HUES48 (cell line): ENCODE results near the gene TEKT3.

ENCODE experiments used
- H3K27ac ChIP-seq: one replicate; pipeline ENCODE4 v1.7.0; 2013; ENCODE audit warnings: low read depth, low read length, inconsistent platforms
- H3K27me3 ChIP-seq: 2 replicates; pipeline ENCODE4 v1.6.1; 2013; ENCODE audit warnings: mild to moderate bottlenecking, low read length; ENCODE audit not compliant: control insufficient read depth, insufficient read depth
- H3K36me3 ChIP-seq: 2 replicates; pipeline ENCODE4 v1.6.1; 2013; ENCODE audit warnings: low read length; ENCODE audit not compliant: control insufficient read depth, insufficient read depth
- H3K4me1 ChIP-seq: 2 replicates; pipeline ENCODE4 v1.6.1; 2013; ENCODE audit warnings: mild to moderate bottlenecking, low read length; ENCODE audit not compliant: control insufficient read depth, insufficient read depth
- H3K4me3 ChIP-seq: 2 replicates; pipeline ENCODE4 v1.5.1; 2013; ENCODE audit warnings: mild to moderate bottlenecking, low read depth, low read length
- H3K9ac ChIP-seq: 2 replicates; pipeline ENCODE4 v1.6.1; 2013; ENCODE audit warnings: mild to moderate bottlenecking, low read depth, low read length, moderate library complexity
- H3K9me3 ChIP-seq: 2 replicates; pipeline ENCODE4 v1.6.1; 2013; ENCODE audit warnings: low read length; ENCODE audit not compliant: control insufficient read depth, insufficient read depth

TEKT3 gene

GRCh38 chr17:15323131-15323530 is 18.3 kb downstream of the TEKT3 start:
- Histone ChIP-seq H3K27me3 (no peaks in the 10 kb centered on the region), H3K27ac (no peak overlapping the region), H3K9me3 (no peaks in the 10 kb centered on the region), H3K36me3 (no peaks in the 10 kb centered on the region), H3K4me3 (no peak overlapping the region), H3K4me1 (no peaks in the 10 kb centered on the region), H3K9ac (no peak overlapping the region)

- no peaks in the 10 kb centered on the region for H3K27me3 ChIP-seq
- H3K9me3 ChIP-seq, result no peaks in the 10 kb centered on the region
- no peaks in the 10 kb centered on the region for H3K4me1 ChIP-seq
- no peak overlapping the region for H3K27ac ChIP-seq
- H3K36me3 ChIP-seq, result no peaks in the 10 kb centered on the region
- no peak overlapping the region for H3K4me3 ChIP-seq
- H3K9ac ChIP-seq, result no peak overlapping the region
These were observed 19.7 kb downstream of the TEKT3 start for GRCh38 chr17:15321556-15322251.

GRCh38 chr17:15319452-15320010 is 21.9 kb downstream of the TEKT3 start:
- H3K27ac ChIP-seq, result no peak overlapping the region
- H3K36me3 ChIP-seq, result no peaks in the 10 kb centered on the region
- no peaks in the 10 kb centered on the region for H3K27me3 ChIP-seq
- H3K4me1 ChIP-seq, result no peaks in the 10 kb centered on the region
- no peaks in the 10 kb centered on the region for H3K9me3 ChIP-seq
- no peak overlapping the region for H3K4me3 ChIP-seq
- no peak overlapping the region for H3K9ac ChIP-seq

- Histone ChIP-seq H3K27ac (no peak overlapping the region), H3K36me3 (no peaks in the 10 kb centered on the region), H3K4me1 (no peaks in the 10 kb centered on the region), H3K27me3 (no peaks in the 10 kb centered on the region), H3K9ac (no peak overlapping the region), H3K4me3 (no peak overlapping the region), H3K9me3 (no peaks in the 10 kb centered on the region)
These were observed 29.4 kb downstream of the TEKT3 start for GRCh38 chr17:15311996-15312395.

GRCh38 chr17:15309793-15310192 is 31.6 kb downstream of the TEKT3 start:
- H3K4me1 ChIP-seq, result no peaks in the 10 kb centered on the region
- H3K27me3 ChIP-seq, result no peaks in the 10 kb centered on the region
- no peak overlapping the region for H3K9ac ChIP-seq
- no peak overlapping the region for H3K27ac ChIP-seq
- no peaks in the 10 kb centered on the region for H3K9me3 ChIP-seq
- no peaks in the 10 kb centered on the region for H3K36me3 ChIP-seq
- no peak overlapping the region for H3K4me3 ChIP-seq

- Histone ChIP-seq H3K9me3 (no peaks in the 10 kb centered on the region), H3K27ac (no peak overlapping the region), H3K9ac (no peak overlapping the region), H3K27me3 (no peaks in the 10 kb centered on the region), H3K4me1 (no peaks in the 10 kb centered on the region), H3K4me3 (no peak overlapping the region), H3K36me3 (no peaks in the 10 kb centered on the region)
These were observed 32.2 kb downstream of the TEKT3 start for GRCh38 chr17:15309236-15309635.

GRCh38 chr17:15308758-15309157 is 32.6 kb downstream of the TEKT3 start:
- Histone ChIP-seq H3K4me1 (no peaks in the 10 kb centered on the region), H3K27ac (no peak overlapping the region), H3K9me3 (no peaks in the 10 kb centered on the region), H3K36me3 (no peaks in the 10 kb centered on the region), H3K27me3 (no peaks in the 10 kb centered on the region), H3K4me3 (no peak overlapping the region), H3K9ac (no peak overlapping the region)

GRCh38 chr17:15307710-15308111 is 33.7 kb downstream of the TEKT3 start:
- H3K36me3 ChIP-seq, result no peaks in the 10 kb centered on the region
- H3K4me1 ChIP-seq, result no peaks in the 10 kb centered on the region
- no peak overlapping the region for H3K4me3 ChIP-seq
- no peaks in the 10 kb centered on the region for H3K27me3 ChIP-seq
- no peak overlapping the region for H3K27ac ChIP-seq
- H3K9me3 ChIP-seq, result no peaks in the 10 kb centered on the region
- no peak overlapping the region for H3K9ac ChIP-seq

GRCh38 chr17:15303851-15304250 is 37.5 kb downstream of the TEKT3 start:
- Histone ChIP-seq H3K27me3 (no peaks in the 10 kb centered on the region), H3K4me3 (no peak overlapping the region), H3K9ac (no peak overlapping the region), H3K9me3 (no peaks in the 10 kb centered on the region), H3K36me3 (no peaks in the 10 kb centered on the region), H3K4me1 (no peaks in the 10 kb centered on the region), H3K27ac (no peak overlapping the region)

GRCh38 chr17:15303268-15303667 is 38.1 kb downstream of the TEKT3 start:
- no peaks in the 10 kb centered on the region for H3K27me3 ChIP-seq
- H3K36me3 ChIP-seq, result no peaks in the 10 kb centered on the region

GRCh38 chr17:15301845-15302244 is 39.6 kb downstream of the TEKT3 start:
- H3K36me3 ChIP-seq, result no peaks in the 10 kb centered on the region
- H3K27ac ChIP-seq, result no peak overlapping the region
- H3K27me3 ChIP-seq, result no peaks in the 10 kb centered on the region
- H3K9me3 ChIP-seq, result no peaks in the 10 kb centered on the region
- no peaks in the 10 kb centered on the region for H3K4me1 ChIP-seq
- H3K4me3 ChIP-seq, result no peak overlapping the region
- H3K9ac ChIP-seq, result no peak overlapping the region

More at GRCh38 chr17:15303268-15303667, 38.1 kb downstream of the TEKT3 start:
- H3K9me3 ChIP-seq, result no peaks in the 10 kb centered on the region
- no peaks in the 10 kb centered on the region for H3K4me1 ChIP-seq
- no peak overlapping the region for H3K27ac ChIP-seq
- H3K4me3 ChIP-seq, result no peak overlapping the region
- no peak overlapping the region for H3K9ac ChIP-seq
